SK-N-SH (cell line): Measurements from ENCODE around the gene PALS2.

Experiments used
- EP300 ChIP-seq, 2 experiments: IDR thresholded peaks; 2 replicates each; pipeline versions ENCODE4 v1.4.0 to v1.6.1; 2012; ENCODE audit warnings: borderline replicate concordance in 1 of 2, low read depth in 1 of 2, low read length in 1 of 2
- EZH2phosphoT487 ChIP-seq: fragments of 200-600 bp; sonication (generic); IDR thresholded peaks from 2 replicates; pipeline ENCODE4 v1.6.1; 2017; ENCODE audit warnings: low read depth, mixed run types, mild to moderate bottlenecking, antibody characterized with exemption, moderate library complexity, borderline replicate concordance
- MAX ChIP-seq: IDR thresholded peaks from 2 replicates; pipeline ENCODE4 v1.4.0; 2012; ENCODE audit warnings: low read depth
- POLR2AphosphoS5 ChIP-seq: IDR thresholded peaks from 2 replicates; pipeline ENCODE4 v1.6.1; 2012; ENCODE audit warnings: low read depth, low read length
- RAD21 ChIP-seq: IDR thresholded peaks from 2 replicates; pipeline ENCODE4 v1.6.1; 2012; ENCODE audit warnings: mild to moderate bottlenecking, low read length
- RXRA ChIP-seq: IDR thresholded peaks from 2 replicates; pipeline ENCODE4 v1.4.0; 2012; ENCODE audit warnings: low read depth, mild to moderate bottlenecking, borderline replicate concordance
- SIN3A ChIP-seq: IDR thresholded peaks from 2 replicates; pipeline ENCODE4 v1.6.1; 2012; ENCODE audit warnings: low read depth, mild to moderate bottlenecking, low read length, moderate library complexity, borderline replicate concordance
- TEAD4 ChIP-seq: IDR thresholded peaks from 2 replicates; pipeline ENCODE4 v1.4.0; 2012; ENCODE audit warnings: mild to moderate bottlenecking, borderline replicate concordance; ENCODE audit not compliant: insufficient read depth
- YY1 ChIP-seq: IDR thresholded peaks from 2 replicates; pipeline ENCODE4 v1.4.0; 2012; ENCODE audit warnings: low read depth, mild to moderate bottlenecking
- TF ChIP-seq, protein P1 (sequence below): fragments of 200-600 bp; sonication (generic); IDR thresholded peaks from 2 replicates; pipeline ENCODE4 v1.6.1; 2017; ENCODE audit warnings: antibody characterized with exemption, mild to moderate bottlenecking, moderate library complexity
- TF ChIP-seq, protein P2 (sequence below): IDR thresholded peaks from 2 replicates; pipeline ENCODE4 v1.6.1; 2012; ENCODE audit warnings: mild to moderate bottlenecking, low read depth, low read length, moderate library complexity
- TF ChIP-seq, protein P3 (sequence below): IDR thresholded peaks from 2 replicates; pipeline ENCODE4 v1.4.0; 2012; ENCODE audit warnings: low read depth, borderline replicate concordance

GRCh38 chr7:24609570-24609969, 36.3 kb downstream of the PALS2 start:
- TF ChIP-seq, protein P1, sequence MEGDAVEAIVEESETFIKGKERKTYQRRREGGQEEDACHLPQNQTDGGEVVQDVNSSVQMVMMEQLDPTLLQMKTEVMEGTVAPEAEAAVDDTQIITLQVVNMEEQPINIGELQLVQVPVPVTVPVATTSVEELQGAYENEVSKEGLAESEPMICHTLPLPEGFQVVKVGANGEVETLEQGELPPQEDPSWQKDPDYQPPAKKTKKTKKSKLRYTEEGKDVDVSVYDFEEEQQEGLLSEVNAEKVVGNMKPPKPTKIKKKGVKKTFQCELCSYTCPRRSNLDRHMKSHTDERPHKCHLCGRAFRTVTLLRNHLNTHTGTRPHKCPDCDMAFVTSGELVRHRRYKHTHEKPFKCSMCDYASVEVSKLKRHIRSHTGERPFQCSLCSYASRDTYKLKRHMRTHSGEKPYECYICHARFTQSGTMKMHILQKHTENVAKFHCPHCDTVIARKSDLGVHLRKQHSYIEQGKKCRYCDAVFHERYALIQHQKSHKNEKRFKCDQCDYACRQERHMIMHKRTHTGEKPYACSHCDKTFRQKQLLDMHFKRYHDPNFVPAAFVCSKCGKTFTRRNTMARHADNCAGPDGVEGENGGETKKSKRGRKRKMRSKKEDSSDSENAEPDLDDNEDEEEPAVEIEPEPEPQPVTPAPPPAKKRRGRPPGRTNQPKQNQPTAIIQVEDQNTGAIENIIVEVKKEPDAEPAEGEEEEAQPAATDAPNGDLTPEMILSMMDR: no peak
- TF ChIP-seq, protein P2, sequence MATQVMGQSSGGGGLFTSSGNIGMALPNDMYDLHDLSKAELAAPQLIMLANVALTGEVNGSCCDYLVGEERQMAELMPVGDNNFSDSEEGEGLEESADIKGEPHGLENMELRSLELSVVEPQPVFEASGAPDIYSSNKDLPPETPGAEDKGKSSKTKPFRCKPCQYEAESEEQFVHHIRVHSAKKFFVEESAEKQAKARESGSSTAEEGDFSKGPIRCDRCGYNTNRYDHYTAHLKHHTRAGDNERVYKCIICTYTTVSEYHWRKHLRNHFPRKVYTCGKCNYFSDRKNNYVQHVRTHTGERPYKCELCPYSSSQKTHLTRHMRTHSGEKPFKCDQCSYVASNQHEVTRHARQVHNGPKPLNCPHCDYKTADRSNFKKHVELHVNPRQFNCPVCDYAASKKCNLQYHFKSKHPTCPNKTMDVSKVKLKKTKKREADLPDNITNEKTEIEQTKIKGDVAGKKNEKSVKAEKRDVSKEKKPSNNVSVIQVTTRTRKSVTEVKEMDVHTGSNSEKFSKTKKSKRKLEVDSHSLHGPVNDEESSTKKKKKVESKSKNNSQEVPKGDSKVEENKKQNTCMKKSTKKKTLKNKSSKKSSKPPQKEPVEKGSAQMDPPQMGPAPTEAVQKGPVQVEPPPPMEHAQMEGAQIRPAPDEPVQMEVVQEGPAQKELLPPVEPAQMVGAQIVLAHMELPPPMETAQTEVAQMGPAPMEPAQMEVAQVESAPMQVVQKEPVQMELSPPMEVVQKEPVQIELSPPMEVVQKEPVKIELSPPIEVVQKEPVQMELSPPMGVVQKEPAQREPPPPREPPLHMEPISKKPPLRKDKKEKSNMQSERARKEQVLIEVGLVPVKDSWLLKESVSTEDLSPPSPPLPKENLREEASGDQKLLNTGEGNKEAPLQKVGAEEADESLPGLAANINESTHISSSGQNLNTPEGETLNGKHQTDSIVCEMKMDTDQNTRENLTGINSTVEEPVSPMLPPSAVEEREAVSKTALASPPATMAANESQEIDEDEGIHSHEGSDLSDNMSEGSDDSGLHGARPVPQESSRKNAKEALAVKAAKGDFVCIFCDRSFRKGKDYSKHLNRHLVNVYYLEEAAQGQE: no peak
- no peak for TF ChIP-seq SIN3A
- TF ChIP-seq YY1: no peak
- no peak for TF ChIP-seq MAX
- no peak for TF ChIP-seq EP300 (IDR thresholded peaks at IDR 0.05; ENCODE audit: borderline replicate concordance in 1 of 2, low read depth in 1 of 2, low read length in 1 of 2)
- no peak for TF ChIP-seq TEAD4
- TF ChIP-seq RAD21: no peak
- no peak for TF ChIP-seq EZH2phosphoT487
- TF ChIP-seq, protein P3, sequence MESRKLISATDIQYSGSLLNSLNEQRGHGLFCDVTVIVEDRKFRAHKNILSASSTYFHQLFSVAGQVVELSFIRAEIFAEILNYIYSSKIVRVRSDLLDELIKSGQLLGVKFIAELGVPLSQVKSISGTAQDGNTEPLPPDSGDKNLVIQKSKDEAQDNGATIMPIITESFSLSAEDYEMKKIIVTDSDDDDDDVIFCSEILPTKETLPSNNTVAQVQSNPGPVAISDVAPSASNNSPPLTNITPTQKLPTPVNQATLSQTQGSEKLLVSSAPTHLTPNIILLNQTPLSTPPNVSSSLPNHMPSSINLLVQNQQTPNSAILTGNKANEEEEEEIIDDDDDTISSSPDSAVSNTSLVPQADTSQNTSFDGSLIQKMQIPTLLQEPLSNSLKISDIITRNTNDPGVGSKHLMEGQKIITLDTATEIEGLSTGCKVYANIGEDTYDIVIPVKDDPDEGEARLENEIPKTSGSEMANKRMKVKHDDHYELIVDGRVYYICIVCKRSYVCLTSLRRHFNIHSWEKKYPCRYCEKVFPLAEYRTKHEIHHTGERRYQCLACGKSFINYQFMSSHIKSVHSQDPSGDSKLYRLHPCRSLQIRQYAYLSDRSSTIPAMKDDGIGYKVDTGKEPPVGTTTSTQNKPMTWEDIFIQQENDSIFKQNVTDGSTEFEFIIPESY: no peak
- TF ChIP-seq POLR2AphosphoS5: no peak
- no peak for TF ChIP-seq RXRA
